HEK293 (cell line): ENCODE measurements around the gene NKD2.

ENCODE experiments used
- CTCF ChIA-PET: fragments of 350-600 bp; formaldehyde crosslinking; extraction: SDS; loops from one replicate; lab custom pipeline; 2021; ENCODE audit warnings: antibody characterized with exemption; lab: Yijun Ruan, JAX
- POLR2A ChIA-PET: fragments of 300-600 bp; formaldehyde crosslinking; extraction: SDS; loops from one replicate; lab custom pipeline; 2020; ENCODE audit warnings: antibody characterized with exemption, inconsistent platforms; lab: Yijun Ruan, JAX
- H3K27ac ChIP-seq: fragments of 200-500 bp; sonication (Bioruptor generic); 2 replicates; pipeline ENCODE4 v1.5.1; 2014; ENCODE audit warnings: low read depth, low read length, control low read depth, inconsistent platforms; ENCODE audit errors: extremely low read depth
- H3K36me3 ChIP-seq, 2 experiments: fragments of 200-500 bp in 1 of 2; sonication (Bioruptor generic) in 1 of 2; 1 replicate in 1 of 2; 2 replicates in 1 of 2; pipeline ENCODE4 v1.5.1; 2014 to 2017; ENCODE audit warnings: inconsistent platforms in 2 of 2, low read length in 2 of 2; ENCODE audit not compliant: control insufficient read depth in 2 of 2, insufficient read depth in 1 of 2
- H3K4me1 ChIP-seq: fragments of 200-500 bp; sonication (Bioruptor generic); 2 replicates; pipeline ENCODE4 v1.5.1; 2014; ENCODE audit warnings: mild to moderate bottlenecking, low read length, inconsistent platforms; ENCODE audit not compliant: control insufficient read depth, insufficient read depth
- H3K4me3 ChIP-seq: 2 replicates; pipeline ENCODE4 v1.5.1; 2011; ENCODE audit warnings: low read depth, mild to moderate bottlenecking, control low read depth, low read length, moderate library complexity
- H3K9me3 ChIP-seq: fragments of 200-500 bp; sonication (Bioruptor generic); 2 replicates; pipeline ENCODE4 v1.5.1; 2014; ENCODE audit warnings: low read depth, low read length, inconsistent platforms; ENCODE audit not compliant: control insufficient read depth, insufficient read depth
- OSR2 ChIP-seq: fragments of 450-650 bp; formaldehyde crosslinking; IDR thresholded peaks from 2 replicates; pipeline ENCODE4 v1.5.1; 2016; ENCODE audit warnings: missing biosample characterization, missing genetic modification characterization
- PRDM1 ChIP-seq: fragments of 450-650 bp; formaldehyde crosslinking; IDR thresholded peaks from 2 replicates; pipeline ENCODE4; 2016; ENCODE audit warnings: missing biosample characterization, missing genetic modification characterization
- REPIN1 ChIP-seq: fragments of 450-650 bp; formaldehyde crosslinking; IDR thresholded peaks from 2 replicates; pipeline ENCODE4 v1.5.1; 2017; ENCODE audit warnings: missing biosample characterization, missing genetic modification characterization, low read depth
- SCRT1 ChIP-seq: fragments of 450-650 bp; formaldehyde crosslinking; IDR thresholded peaks from 2 replicates; pipeline ENCODE4 v1.5.1; 2016; ENCODE audit warnings: missing biosample characterization, missing genetic modification characterization, borderline replicate concordance
- TCF7L2 ChIP-seq: IDR thresholded peaks from 2 replicates; pipeline ENCODE4 v1.6.1; 2011; ENCODE audit warnings: low read depth, mild to moderate bottlenecking, inconsistent platforms, low read length, moderate library complexity, borderline replicate concordance
- ZBTB20 ChIP-seq: fragments of 450-650 bp; formaldehyde crosslinking; IDR thresholded peaks from 2 replicates; pipeline ENCODE4 v1.5.1; 2016; ENCODE audit warnings: missing biosample characterization, missing genetic modification characterization
- ZBTB8A ChIP-seq: fragments of 450-650 bp; formaldehyde crosslinking; IDR thresholded peaks from 2 replicates; pipeline ENCODE4 v1.5.1; 2016; ENCODE audit warnings: missing biosample characterization, missing genetic modification characterization
- ZNF121 ChIP-seq: fragments of 450-650 bp; formaldehyde crosslinking; IDR thresholded peaks from 2 replicates; pipeline ENCODE4 v1.5.1; 2016; ENCODE audit warnings: missing biosample characterization, missing genetic modification characterization
- ZNF133 ChIP-seq: fragments of 450-650 bp; formaldehyde crosslinking; IDR thresholded peaks from 2 replicates; pipeline ENCODE4 v1.5.1; 2016; ENCODE audit warnings: missing biosample characterization, missing genetic modification characterization
- ZNF239 ChIP-seq: fragments of 450-650 bp; formaldehyde crosslinking; IDR thresholded peaks from 2 replicates; pipeline ENCODE4 v1.5.1; 2016; ENCODE audit warnings: missing biosample characterization, missing genetic modification characterization
- ZNF274 ChIP-seq, 2 experiments: fragments of 200-500 bp in 1 of 2; fragments of 450-650 bp in 1 of 2; sonication (Bioruptor generic) in 1 of 2; formaldehyde crosslinking in 1 of 2; IDR thresholded peaks; 2 replicates each; pipeline versions ENCODE4 v1.5.1 to v1.6.1; 2014 to 2016; ENCODE audit warnings: borderline replicate concordance in 1 of 2, inconsistent platforms in 1 of 2, low read length in 1 of 2, missing biosample characterization in 1 of 2, missing genetic modification characterization in 1 of 2
- ZNF394 ChIP-seq: fragments of 450-650 bp; formaldehyde crosslinking; IDR thresholded peaks from 2 replicates; pipeline ENCODE4 v1.5.1; 2016; ENCODE audit warnings: missing biosample characterization, missing genetic modification characterization, mild to moderate bottlenecking, moderate library complexity, borderline replicate concordance
- ZNF426 ChIP-seq: fragments of 450-650 bp; formaldehyde crosslinking; IDR thresholded peaks from 2 replicates; pipeline ENCODE4 v1.5.1; 2017; ENCODE audit warnings: missing biosample characterization, missing genetic modification characterization, mild to moderate bottlenecking, inconsistent platforms, moderate library complexity
- ZNF549 ChIP-seq: fragments of 450-650 bp; IDR thresholded peaks from 2 replicates; pipeline ENCODE4 v1.5.1; 2018; ENCODE audit warnings: missing biosample characterization, missing genetic modification characterization, mild to moderate bottlenecking, inconsistent platforms, moderate library complexity
- ZNF837 ChIP-seq: fragments of 450-650 bp; formaldehyde crosslinking; IDR thresholded peaks from 2 replicates; pipeline ENCODE4 v1.5.1; 2016; ENCODE audit warnings: missing biosample characterization, missing genetic modification characterization
- ZXDB ChIP-seq: fragments of 450-650 bp; formaldehyde crosslinking; IDR thresholded peaks from 2 replicates; pipeline ENCODE4 v1.5.1; 2016; ENCODE audit warnings: missing biosample characterization, missing genetic modification characterization
- TF ChIP-seq, protein P1 (sequence below): fragments of 450-650 bp; formaldehyde crosslinking; IDR thresholded peaks from 2 replicates; pipeline ENCODE4 v1.5.1; 2017; ENCODE audit warnings: missing biosample characterization, missing genetic modification characterization
- TF ChIP-seq, protein P2 (sequence below): fragments of 450-650 bp; formaldehyde crosslinking; IDR thresholded peaks from 2 replicates; pipeline ENCODE4 v1.5.1; 2016; ENCODE audit warnings: missing biosample characterization, missing genetic modification characterization
- TF ChIP-seq, protein P3 (sequence below): fragments of 450-650 bp; formaldehyde crosslinking; IDR thresholded peaks from 2 replicates; pipeline ENCODE4 v1.5.1; 2016; ENCODE audit warnings: missing biosample characterization, missing genetic modification characterization, borderline replicate concordance
- TF ChIP-seq, protein P4 (sequence below): fragments of 450-650 bp; formaldehyde crosslinking; IDR thresholded peaks from 2 replicates; pipeline ENCODE4 v1.5.1; 2017; ENCODE audit warnings: missing biosample characterization, missing genetic modification characterization

Gene NKD2

DNA sequence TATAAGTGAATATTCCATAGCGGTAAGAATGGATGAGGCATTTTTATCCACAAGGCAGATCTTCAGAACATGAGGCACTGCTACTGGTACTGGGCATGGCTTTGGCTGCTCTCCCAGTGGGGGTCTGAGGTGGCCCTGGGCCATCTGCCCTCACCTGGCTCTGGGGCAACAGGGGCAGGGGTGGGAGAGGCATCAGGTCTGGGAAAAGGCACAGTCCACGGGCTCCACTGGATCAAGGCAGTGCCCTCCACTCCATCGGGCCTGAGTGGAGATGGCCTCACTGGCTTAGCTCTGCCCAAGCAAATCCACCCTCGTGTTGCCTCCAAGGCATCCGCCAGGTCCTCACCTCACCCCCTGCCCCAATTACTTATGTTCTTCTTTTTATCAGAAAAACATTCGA is 10.9 kb upstream of the NKD2 start (continued):
- TF ChIP-seq TCF7L2 (no peak), ZNF837 (tag by site-specific recombination) (no peak), ZNF549 (tag by site-specific recombination) (no peak), ZXDB (tag by site-specific recombination) (no peak), ZBTB20 (tag by site-specific recombination) (no peak), SCRT1 (tag by site-specific recombination) (no peak), ZNF394 (tag by site-specific recombination) (no peak)
- TF ChIP-seq, protein P1, sequence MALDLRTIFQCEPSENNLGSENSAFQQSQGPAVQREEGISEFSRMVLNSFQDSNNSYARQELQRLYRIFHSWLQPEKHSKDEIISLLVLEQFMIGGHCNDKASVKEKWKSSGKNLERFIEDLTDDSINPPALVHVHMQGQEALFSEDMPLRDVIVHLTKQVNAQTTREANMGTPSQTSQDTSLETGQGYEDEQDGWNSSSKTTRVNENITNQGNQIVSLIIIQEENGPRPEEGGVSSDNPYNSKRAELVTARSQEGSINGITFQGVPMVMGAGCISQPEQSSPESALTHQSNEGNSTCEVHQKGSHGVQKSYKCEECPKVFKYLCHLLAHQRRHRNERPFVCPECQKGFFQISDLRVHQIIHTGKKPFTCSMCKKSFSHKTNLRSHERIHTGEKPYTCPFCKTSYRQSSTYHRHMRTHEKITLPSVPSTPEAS (tag by site-specific recombination), result no peak
- TF ChIP-seq, protein P2, sequence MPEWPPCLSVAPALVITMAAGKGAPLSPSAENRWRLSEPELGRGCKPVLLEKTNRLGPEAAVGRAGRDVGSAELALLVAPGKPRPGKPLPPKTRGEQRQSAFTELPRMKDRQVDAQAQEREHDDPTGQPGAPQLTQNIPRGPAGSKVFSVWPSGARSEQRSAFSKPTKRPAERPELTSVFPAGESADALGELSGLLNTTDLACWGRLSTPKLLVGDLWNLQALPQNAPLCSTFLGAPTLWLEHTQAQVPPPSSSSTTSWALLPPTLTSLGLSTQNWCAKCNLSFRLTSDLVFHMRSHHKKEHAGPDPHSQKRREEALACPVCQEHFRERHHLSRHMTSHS, result no peak

DNA sequence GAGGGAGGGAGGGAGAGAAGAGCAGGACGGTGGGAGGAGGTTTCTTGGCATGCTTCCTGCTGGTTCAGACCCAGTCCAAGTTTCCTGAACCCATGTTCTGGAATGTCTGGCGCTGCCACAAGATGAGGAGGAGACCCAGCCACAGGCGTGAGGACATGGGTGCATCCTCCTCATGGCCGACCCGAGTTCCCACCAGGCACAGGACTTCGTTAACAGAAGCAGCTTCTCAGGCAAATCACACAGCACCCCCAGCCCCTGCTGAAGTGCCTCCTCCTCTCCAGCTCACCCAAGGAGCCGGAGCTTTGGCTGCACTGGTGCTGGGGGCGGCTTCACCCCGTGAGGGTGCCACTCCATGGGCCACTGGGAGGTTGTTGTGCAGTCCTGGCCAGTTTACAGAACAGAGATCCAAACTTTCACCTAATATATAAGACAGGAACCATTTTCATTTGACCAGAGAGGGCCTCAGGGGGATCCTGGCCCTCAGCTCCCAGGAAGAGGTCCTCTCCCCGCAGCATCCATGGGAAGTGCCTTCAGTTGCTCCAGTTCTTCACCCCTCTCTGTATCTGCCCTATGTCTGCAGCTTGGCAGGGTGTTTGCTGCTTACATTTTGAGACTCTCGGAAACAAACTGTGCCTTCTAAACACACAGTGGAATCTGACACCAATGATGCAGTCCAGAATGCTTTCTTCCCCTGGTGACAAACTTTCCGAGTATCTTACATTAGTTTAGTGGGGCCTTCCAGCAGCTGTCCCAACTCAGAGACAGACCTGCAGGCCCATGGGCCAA is 10.2 kb upstream of the NKD2 start:
- H3K27ac ChIP-seq, result no peak overlapping the region
- H3K36me3 ChIP-seq, result no peaks in the 10 kb centered on the region
- peaks cover 9% of the 10 kb centered on the region for H3K4me1 ChIP-seq
- no peaks in the 10 kb centered on the region for H3K9me3 ChIP-seq
- ChIA-PET POLR2A (no interaction called here), CTCF (interaction anchor here (0.6 to 4.1 kb wide), 4 partner anchors 12 to 142 kb away, joined by 3 to 30 read pairs (median 4); partner anchors contain the start of gene NKD2)
- H3K4me3 ChIP-seq, result no peak overlapping the region
- TF ChIP-seq, protein P3, sequence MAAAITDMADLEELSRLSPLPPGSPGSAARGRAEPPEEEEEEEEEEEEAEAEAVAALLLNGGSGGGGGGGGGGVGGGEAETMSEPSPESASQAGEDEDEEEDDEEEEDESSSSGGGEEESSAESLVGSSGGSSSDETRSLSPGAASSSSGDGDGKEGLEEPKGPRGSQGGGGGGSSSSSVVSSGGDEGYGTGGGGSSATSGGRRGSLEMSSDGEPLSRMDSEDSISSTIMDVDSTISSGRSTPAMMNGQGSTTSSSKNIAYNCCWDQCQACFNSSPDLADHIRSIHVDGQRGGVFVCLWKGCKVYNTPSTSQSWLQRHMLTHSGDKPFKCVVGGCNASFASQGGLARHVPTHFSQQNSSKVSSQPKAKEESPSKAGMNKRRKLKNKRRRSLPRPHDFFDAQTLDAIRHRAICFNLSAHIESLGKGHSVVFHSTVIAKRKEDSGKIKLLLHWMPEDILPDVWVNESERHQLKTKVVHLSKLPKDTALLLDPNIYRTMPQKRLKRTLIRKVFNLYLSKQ (tag by site-specific recombination), result no peak
- no peak for TF ChIP-seq PRDM1 (tag by site-specific recombination)
- TF ChIP-seq ZBTB8A (tag by site-specific recombination), result no peak
- TF ChIP-seq OSR2 (tag by site-specific recombination), result no peak
- TF ChIP-seq, protein P4, sequence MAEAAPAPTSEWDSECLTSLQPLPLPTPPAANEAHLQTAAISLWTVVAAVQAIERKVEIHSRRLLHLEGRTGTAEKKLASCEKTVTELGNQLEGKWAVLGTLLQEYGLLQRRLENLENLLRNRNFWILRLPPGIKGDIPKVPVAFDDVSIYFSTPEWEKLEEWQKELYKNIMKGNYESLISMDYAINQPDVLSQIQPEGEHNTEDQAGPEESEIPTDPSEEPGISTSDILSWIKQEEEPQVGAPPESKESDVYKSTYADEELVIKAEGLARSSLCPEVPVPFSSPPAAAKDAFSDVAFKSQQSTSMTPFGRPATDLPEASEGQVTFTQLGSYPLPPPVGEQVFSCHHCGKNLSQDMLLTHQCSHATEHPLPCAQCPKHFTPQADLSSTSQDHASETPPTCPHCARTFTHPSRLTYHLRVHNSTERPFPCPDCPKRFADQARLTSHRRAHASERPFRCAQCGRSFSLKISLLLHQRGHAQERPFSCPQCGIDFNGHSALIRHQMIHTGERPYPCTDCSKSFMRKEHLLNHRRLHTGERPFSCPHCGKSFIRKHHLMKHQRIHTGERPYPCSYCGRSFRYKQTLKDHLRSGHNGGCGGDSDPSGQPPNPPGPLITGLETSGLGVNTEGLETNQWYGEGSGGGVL, result no peak
- TF ChIP-seq ZNF274 (IDR thresholded peaks at IDR 0.05; ENCODE audit: low read length), result no peak
- TF ChIP-seq ZNF274 (tag by site-specific recombination; IDR thresholded peaks at IDR 0.05; ENCODE audit: borderline replicate concordance), result no peak
- no peak for TF ChIP-seq ZNF133 (tag by site-specific recombination)
- TF ChIP-seq ZNF121 (tag by site-specific recombination), result no peak
- TF ChIP-seq ZNF239, result no peak
- TF ChIP-seq ZNF426 (tag by site-specific recombination), result no peak
- no peak for TF ChIP-seq REPIN1 (tag by site-specific recombination)
